OCI-LY7 (cell line): ENCODE data around the gene ARID5A.

Experiments
- EZH2phosphoT487 ChIP-seq: fragments of 200-600 bp; sonication (generic); IDR thresholded peaks from 2 replicates; pipeline ENCODE4 v1.6.1; 2018; ENCODE audit warnings: low read depth, borderline replicate concordance, mild to moderate bottlenecking, mixed run types, antibody characterized with exemption, low read length, moderate library complexity, mixed read lengths
- TF ChIP-seq, protein P1 (sequence below): fragments of 200-600 bp; sonication (generic); conservative IDR thresholded peaks from 2 replicates; pipeline ENCODE4 v1.5.1; 2014; ENCODE audit warnings: mild to moderate bottlenecking, antibody characterized with exemption, low read length, moderate library complexity, mixed read lengths

DNA sequence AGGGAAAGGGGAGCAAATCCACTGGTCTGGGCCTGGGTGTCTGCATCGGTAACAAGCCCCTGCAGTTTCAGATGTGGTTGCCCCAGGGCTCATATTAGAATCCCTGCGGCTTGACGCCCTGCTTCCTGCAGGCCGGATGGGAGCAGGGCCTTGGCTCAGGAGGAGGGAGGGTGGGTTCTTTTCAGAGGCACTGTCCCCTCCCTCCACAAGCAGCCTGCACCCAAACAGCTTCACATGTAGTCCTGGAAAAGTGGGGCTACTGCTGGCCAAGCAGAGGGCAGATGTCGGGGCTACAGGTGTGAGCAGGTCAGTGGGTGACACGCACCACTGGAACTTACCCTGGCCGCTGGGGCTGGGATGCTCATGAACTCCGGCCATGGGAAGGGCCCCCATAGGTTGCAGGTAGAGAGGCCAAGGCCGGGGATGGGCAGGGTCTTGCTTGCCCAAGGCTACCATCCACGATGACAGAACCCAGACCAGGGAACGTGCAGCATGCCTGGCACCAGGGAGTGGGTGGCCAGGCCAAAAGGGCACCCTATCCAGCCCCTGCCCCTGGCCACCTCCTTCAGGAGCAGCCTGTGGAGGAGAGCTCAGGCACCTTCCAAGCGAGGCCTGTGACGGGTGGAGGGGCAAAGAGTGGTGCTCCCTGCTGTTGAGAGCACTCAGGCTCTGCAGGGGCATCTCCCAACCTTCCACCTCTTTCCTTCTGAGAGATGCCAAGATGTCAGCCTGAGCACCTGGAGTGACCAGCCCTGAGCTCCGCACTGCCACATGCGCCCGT lies 16.8 kb downstream of the ARID5A start:
- TF ChIP-seq, protein P1, sequence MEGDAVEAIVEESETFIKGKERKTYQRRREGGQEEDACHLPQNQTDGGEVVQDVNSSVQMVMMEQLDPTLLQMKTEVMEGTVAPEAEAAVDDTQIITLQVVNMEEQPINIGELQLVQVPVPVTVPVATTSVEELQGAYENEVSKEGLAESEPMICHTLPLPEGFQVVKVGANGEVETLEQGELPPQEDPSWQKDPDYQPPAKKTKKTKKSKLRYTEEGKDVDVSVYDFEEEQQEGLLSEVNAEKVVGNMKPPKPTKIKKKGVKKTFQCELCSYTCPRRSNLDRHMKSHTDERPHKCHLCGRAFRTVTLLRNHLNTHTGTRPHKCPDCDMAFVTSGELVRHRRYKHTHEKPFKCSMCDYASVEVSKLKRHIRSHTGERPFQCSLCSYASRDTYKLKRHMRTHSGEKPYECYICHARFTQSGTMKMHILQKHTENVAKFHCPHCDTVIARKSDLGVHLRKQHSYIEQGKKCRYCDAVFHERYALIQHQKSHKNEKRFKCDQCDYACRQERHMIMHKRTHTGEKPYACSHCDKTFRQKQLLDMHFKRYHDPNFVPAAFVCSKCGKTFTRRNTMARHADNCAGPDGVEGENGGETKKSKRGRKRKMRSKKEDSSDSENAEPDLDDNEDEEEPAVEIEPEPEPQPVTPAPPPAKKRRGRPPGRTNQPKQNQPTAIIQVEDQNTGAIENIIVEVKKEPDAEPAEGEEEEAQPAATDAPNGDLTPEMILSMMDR = no peak
- no peak for TF ChIP-seq EZH2phosphoT487
